ENCODE results near the gene FBN3.

GRCh38 chr19:8146877-8147581 lies 2.4 kb downstream of the FBN3 start:
- no peak for TF ChIP-seq CTBP1 (IDR thresholded peaks at IDR 0.05; ENCODE audit: borderline replicate concordance)
- TF ChIP-seq FOXA1 (IDR thresholded peaks at IDR 0.05) = no peak
- no peak for TF ChIP-seq FOXK2 (IDR thresholded peaks at IDR 0.05)
- TF ChIP-seq BHLHE40 (IDR thresholded peaks at IDR 0.05; ENCODE audit: borderline replicate concordance) = no peak
- no peak for TF ChIP-seq SP1 (IDR thresholded peaks at IDR 0.05)
- no peak for TF ChIP-seq TARDBP (IDR thresholded peaks at IDR 0.05)
- no peak for TF ChIP-seq ZNF384 (IDR thresholded peaks at IDR 0.05)
